Tibial nerve (tissue), 4 donors: Measurements from ENCODE around the gene MEF2D.

Experiments
- EP300 ChIP-seq, 2 donors: sonication (generic); formaldehyde crosslinking; IDR thresholded peaks; one replicate each; pipeline ENCODE4 v1.6.1; 2017; ENCODE audit warnings: antibody characterized with exemption in 2 of 2, mild to moderate bottlenecking in 1 of 2
- POLR2A ChIP-seq, 2 donors: fragments of 450-650 bp; IDR thresholded peaks; one replicate each; pipeline ENCODE4 v1.6.1; 2017; ENCODE audit warnings: antibody characterized with exemption in 2 of 2, mild to moderate bottlenecking in 2 of 2, moderate library complexity in 2 of 2
- TF ChIP-seq, protein P1 (sequence below), 5 experiments: fragments of 200-600 bp in 3 of 5; fragments of 450-650 bp in 2 of 5; sonication (generic) in 3 of 5; IDR thresholded peaks; one replicate each; pipeline ENCODE4 v1.5.1; 2016 to 2019; ENCODE audit warnings: antibody characterized with exemption in 5 of 5, mild to moderate bottlenecking in 3 of 5, moderate library complexity in 2 of 5

DNA sequence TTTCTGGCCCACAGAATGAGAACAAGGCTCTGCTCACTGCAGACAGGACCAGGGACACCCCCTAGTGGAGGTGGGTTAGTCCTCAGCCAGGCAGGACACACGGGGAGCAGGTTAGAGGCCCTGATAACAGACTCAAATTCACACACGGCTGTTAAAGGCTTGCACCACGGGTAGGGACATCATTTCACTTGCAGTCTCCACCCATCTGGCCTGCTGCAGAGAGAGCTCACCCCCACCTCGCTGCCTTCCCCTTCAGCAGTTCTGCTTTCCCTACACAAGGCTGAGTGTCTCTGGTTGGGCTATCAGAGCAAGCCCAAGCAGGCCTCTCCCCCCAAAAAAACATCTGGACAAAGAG is 20.6 kb downstream of the MEF2D start:
- TF ChIP-seq, protein P1, sequence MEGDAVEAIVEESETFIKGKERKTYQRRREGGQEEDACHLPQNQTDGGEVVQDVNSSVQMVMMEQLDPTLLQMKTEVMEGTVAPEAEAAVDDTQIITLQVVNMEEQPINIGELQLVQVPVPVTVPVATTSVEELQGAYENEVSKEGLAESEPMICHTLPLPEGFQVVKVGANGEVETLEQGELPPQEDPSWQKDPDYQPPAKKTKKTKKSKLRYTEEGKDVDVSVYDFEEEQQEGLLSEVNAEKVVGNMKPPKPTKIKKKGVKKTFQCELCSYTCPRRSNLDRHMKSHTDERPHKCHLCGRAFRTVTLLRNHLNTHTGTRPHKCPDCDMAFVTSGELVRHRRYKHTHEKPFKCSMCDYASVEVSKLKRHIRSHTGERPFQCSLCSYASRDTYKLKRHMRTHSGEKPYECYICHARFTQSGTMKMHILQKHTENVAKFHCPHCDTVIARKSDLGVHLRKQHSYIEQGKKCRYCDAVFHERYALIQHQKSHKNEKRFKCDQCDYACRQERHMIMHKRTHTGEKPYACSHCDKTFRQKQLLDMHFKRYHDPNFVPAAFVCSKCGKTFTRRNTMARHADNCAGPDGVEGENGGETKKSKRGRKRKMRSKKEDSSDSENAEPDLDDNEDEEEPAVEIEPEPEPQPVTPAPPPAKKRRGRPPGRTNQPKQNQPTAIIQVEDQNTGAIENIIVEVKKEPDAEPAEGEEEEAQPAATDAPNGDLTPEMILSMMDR (IDR thresholded peaks at IDR 0.05), result no peak
- TF ChIP-seq POLR2A (IDR thresholded peaks at IDR 0.05) (no peak), EP300 (IDR thresholded peaks at IDR 0.05) (peak in 1 of 2 donors; percentile 3)
